BLaER1 treated with 17β-estradiol and CSF1 and Interleukin-3, amounts not matched to agents 10 nM and 100 nM (cell line): ENCODE measurements around the gene UTP18.
A peak's percentile ranks its signal among the peaks of the same experiment; 100 is the strongest.
"Not testable (repeated sequence)": the region's sequence is repeated elsewhere in the genome, so short reads cannot be mapped to it uniquely, and the experiment has no call there.

Source experiments
- H3K27ac ChIP-seq, 11 experiments: shearing (Covaris generic); formaldehyde crosslinking; 2 replicates each; pipeline ENCODE4 v1.8.1; 2022
- H3K27me3 ChIP-seq, 11 experiments: shearing (Covaris generic); formaldehyde crosslinking; 2 replicates each; pipeline ENCODE4 v1.8.1; 2022
- H3K36me3 ChIP-seq, 11 experiments: shearing (Covaris generic); formaldehyde crosslinking; 2 replicates each; pipeline ENCODE4 v1.8.1; 2022
- H3K4me1 ChIP-seq, 10 experiments: shearing (Covaris generic); formaldehyde crosslinking; 2 replicates each; pipeline ENCODE4 v1.8.1; 2022
- H3K4me2 ChIP-seq, 11 experiments: shearing (Covaris generic); formaldehyde crosslinking; 2 replicates each; pipeline ENCODE4 v1.8.1; 2022
- H3K4me3 ChIP-seq, 10 experiments: shearing (Covaris generic); formaldehyde crosslinking; 2 replicates each; pipeline ENCODE4 v1.8.1; 2022
- H3K9ac ChIP-seq, 11 experiments: shearing (Covaris generic); formaldehyde crosslinking; 2 replicates each; pipeline ENCODE4 v1.8.1; 2022
- H3K9me3 ChIP-seq, 11 experiments: shearing (Covaris generic); formaldehyde crosslinking; replicated peaks in 1 of 11; 2 replicates each; pipeline ENCODE4 v1.8.1; 2022
- H4K20me1 ChIP-seq, 11 experiments: shearing (Covaris generic); formaldehyde crosslinking; 2 replicates each; pipeline ENCODE4 v1.8.1; 2022
- Cebpa-rat ChIP-seq, 11 experiments: shearing (Covaris generic); IDR thresholded peaks; 2 replicates each; pipeline ENCODE4 v1.8.1; 2022

The UTP18 gene

DNA sequence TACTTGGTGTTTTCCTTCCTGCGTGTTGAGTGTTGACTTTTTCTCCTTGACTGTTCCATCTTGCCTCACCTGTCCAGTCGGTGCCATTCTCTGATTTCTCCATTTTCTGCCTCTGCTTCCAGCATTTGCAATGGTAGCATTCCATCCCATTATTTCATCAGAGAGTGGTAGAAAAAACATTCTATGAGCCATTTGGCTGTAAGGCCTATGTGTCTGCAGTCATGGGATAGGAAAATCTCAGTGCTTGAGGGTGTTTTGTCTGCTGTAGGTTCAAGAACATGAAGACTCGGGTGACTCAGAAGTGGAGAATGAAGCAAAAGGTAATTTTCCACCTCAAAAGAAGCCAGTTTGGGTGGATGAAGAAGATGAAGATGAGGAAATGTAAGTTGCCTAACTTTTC lies 2.7 kb downstream of the UTP18 start:
- peak overlapping the region; percentile 84 to 97 (median 93) for H3K4me2 ChIP-seq

DNA sequence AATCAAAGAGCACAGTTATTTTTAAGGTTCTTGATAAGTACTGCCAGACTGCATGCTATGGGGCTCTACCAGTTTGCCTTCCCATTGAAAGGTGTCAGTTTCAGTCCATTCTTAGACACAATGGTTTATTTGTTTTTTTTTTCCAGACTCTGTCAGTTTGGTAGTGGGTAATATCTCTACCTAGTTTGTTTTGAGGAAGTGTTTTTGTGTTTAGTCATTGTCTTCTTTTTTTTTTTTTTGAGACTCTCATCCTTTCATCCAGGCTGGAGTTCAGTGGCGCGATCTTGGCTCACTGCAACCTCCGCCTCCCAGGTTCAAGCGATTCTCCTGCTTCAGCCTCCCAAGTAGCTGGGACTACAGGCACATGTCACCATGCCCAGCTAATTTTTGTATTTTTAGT lies 4.1 kb downstream of the UTP18 start:
- Histone ChIP-seq H3K36me3 (peaks cover 68 to 78% (median 73%) of the 10 kb centered on the region in 11 experiments), H3K27ac (peak overlapping the region in 3 of 11 experiments; percentile 17 to 29 (median 20); a peak in 2 of 22 replicates), H3K4me1 (peaks cover 20 to 38% (median 23%) of the 10 kb centered on the region in 10 experiments), H3K4me2 (peak overlapping the region in 4 of 11 experiments; percentile 33 to 94 (median 94); a peak in 7 of 22 replicates), H3K9ac (peak overlapping the region in 1 of 11 experiments; percentile 22; a peak in 1 of 22 replicates), H4K20me1 (peaks cover 37 to 93% (median 86%) of the 10 kb centered on the region in 11 experiments; a peak in 21 of 22 replicates)
- H3K4me3 ChIP-seq, H3K9me3 ChIP-seq, H3K27me3 ChIP-seq: not testable (repeated sequence)

More for the DNA sequence above, 2.7 kb downstream of the UTP18 start:
- Histone ChIP-seq H3K36me3 (peaks cover 53 to 69% (median 61%) of the 10 kb centered on the region in 11 experiments), H3K4me3 (peak overlapping the region in 4 of 10 experiments; percentile 72 to 98 (median 92); a peak in 6 of 20 replicates), H3K27ac (peak overlapping the region in 2 of 11 experiments; percentile 98 to 99; a peak in 4 of 22 replicates), H3K27me3 (no peaks in the 10 kb centered on the region), H3K4me1 (peaks cover 28 to 44% (median 33%) of the 10 kb centered on the region in 10 experiments), H3K9me3 (no peaks in the 10 kb centered on the region), H3K9ac (peak overlapping the region in 3 of 11 experiments; percentile 96 to 98 (median 98); a peak in 3 of 22 replicates), H4K20me1 (peaks cover 39 to 93% (median 85%) of the 10 kb centered on the region in 11 experiments; a peak in 21 of 22 replicates)
- TF ChIP-seq Cebpa-rat (IDR thresholded peaks at IDR 0.05) = no peak

DNA sequence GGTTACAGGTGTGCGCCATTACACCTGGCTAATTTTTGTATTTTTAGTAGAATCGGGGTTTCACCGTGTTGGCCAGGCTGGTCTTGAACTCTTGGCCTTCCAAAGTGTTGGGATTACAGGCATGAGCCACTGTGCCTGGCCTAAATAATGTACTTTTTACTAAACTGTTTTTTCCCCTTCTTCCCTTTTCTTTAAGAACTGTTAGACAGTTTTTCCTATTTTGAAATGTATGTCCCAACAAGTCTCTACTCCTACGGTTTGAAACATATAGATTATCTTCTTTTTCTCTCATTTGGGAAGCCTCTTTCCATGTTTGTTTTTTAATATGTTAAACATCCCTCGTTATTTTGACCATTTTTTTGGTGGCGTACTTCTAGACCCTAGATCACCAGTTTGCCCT lies 9.6 kb downstream of the UTP18 start:
- H3K27ac ChIP-seq = no peak overlapping the region
- H3K36me3 ChIP-seq = peaks cover 99 to 100% (median 100%) of the 10 kb centered on the region in 11 experiments
- H3K27me3 ChIP-seq = no peaks in the 10 kb centered on the region
- H3K9me3 ChIP-seq = no peaks in the 10 kb centered on the region
- no peak overlapping the region for H3K9ac ChIP-seq
- H3K4me1 ChIP-seq = peaks cover 0 to 29% (median 0%) of the 10 kb centered on the region in 10 experiments; a peak in 5 of 20 replicates
- TF ChIP-seq Cebpa-rat (IDR thresholded peaks at IDR 0.05) = no peak
- H3K4me3 ChIP-seq = no peak overlapping the region
- H3K4me2 ChIP-seq = peak overlapping the region in 2 of 11 experiments; percentile 17 to 34; a peak in 2 of 22 replicates
- peaks cover 46 to 100% (median 93%) of the 10 kb centered on the region in 11 experiments; a peak in 20 of 22 replicates for H4K20me1 ChIP-seq

DNA sequence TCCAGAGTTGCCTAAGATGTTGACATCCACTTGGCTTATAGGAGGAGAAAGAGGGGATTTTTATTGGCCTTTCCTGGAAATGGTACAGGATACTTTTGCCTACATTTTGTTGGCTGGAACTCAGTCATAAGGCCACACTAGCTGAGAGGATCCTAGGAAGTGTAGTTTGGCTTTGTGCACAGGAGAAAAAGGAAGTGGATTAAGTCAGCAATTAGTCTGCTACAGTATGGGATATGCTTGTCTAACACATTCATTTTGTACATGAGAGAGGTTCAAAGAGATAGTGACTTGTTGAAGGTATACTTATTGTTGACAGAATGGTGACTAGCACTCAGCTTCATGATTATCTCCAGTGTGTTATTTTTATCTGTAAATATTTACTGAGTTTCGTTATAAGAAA lies 10.3 kb downstream of the UTP18 start:
- H3K4me2 ChIP-seq = peak overlapping the region in 2 of 11 experiments; percentile 13 to 34; a peak in 3 of 22 replicates
- no peaks in the 10 kb centered on the region for H3K9me3 ChIP-seq
- no peak overlapping the region for H3K9ac ChIP-seq
- H3K4me1 ChIP-seq = peaks cover 0 to 27% (median 0%) of the 10 kb centered on the region in 10 experiments; a peak in 5 of 20 replicates
- H3K27me3 ChIP-seq = no peaks in the 10 kb centered on the region
- peaks cover 41 to 100% (median 89%) of the 10 kb centered on the region in 11 experiments; a peak in 20 of 22 replicates for H4K20me1 ChIP-seq
- TF ChIP-seq Cebpa-rat (IDR thresholded peaks at IDR 0.05) = no peak
- H3K36me3 ChIP-seq = peaks cover 99 to 100% (median 100%) of the 10 kb centered on the region in 11 experiments
- H3K4me3 ChIP-seq = no peak overlapping the region
- 0 out of 22 replicates have a peak overlapping the region, but pooled peaks of 1 of the 11 experiments have one; percentile 1 for H3K27ac ChIP-seq

DNA sequence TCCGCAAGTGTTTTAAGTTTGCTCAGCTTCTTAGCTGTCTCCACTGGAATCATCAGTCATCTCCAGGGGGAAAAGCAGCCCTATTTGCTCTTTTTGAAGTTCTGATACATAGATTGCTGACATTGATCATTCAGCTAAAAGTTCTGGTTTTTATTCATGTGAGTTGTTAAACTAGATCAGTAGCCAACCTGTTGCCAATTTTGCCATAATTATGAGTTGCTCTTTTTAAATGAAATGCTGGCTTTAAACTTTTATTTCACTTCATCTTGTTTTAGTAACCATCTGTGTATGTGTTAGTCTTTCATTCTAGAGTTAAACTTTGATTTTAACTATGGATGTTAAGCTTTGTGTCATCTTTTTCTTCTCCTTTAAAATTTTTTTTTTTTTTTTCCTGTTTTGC lies 12.5 kb downstream of the UTP18 start:
- Histone ChIP-seq H3K27ac (no peak overlapping the region), H3K9ac (no peak overlapping the region), H3K4me2 (no peak overlapping the region), H3K4me3 (no peak overlapping the region), H3K27me3 (no peaks in the 10 kb centered on the region), H3K36me3 (peaks cover 99 to 100% (median 100%) of the 10 kb centered on the region in 11 experiments), H4K20me1 (peaks cover 39 to 96% (median 73%) of the 10 kb centered on the region in 11 experiments; a peak in 20 of 22 replicates), H3K9me3 (no peaks in the 10 kb centered on the region), H3K4me1 (peaks cover 0 to 27% (median 0%) of the 10 kb centered on the region in 10 experiments; a peak in 5 of 20 replicates)
- TF ChIP-seq Cebpa-rat (IDR thresholded peaks at IDR 0.05) = no peak

DNA sequence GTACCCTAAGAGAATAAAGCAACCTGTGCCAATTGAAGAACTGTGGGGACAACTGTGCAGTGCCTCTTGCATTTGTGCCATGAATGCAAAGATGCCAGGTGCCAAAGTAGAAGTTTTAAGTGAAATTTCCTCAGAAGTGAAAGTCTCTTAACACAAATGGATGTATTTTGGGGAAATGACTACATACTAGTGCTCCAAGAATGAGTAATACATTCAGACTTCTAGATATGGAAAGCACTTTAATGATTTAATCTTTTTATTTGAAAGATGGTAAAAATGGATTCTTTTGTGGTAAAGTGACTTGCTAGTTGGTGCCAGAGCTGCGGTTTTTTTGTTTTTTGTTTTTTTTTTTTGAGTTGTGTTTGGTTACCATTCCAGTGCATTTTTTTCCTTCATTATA lies 15.0 kb downstream of the UTP18 start:
- Histone ChIP-seq H3K9me3 (no peaks in the 10 kb centered on the region), H3K9ac (no peak overlapping the region), H3K4me3 (no peak overlapping the region), H3K27ac (no peak overlapping the region), H4K20me1 (peaks cover 28 to 93% (median 62%) of the 10 kb centered on the region in 11 experiments; a peak in 20 of 22 replicates), H3K27me3 (no peaks in the 10 kb centered on the region), H3K4me1 (peaks cover 0 to 17% (median 0%) of the 10 kb centered on the region in 10 experiments; a peak in 5 of 20 replicates), H3K36me3 (peaks cover 99 to 100% (median 100%) of the 10 kb centered on the region in 11 experiments), H3K4me2 (no peak overlapping the region)
- no peak for TF ChIP-seq Cebpa-rat (IDR thresholded peaks at IDR 0.05)

DNA sequence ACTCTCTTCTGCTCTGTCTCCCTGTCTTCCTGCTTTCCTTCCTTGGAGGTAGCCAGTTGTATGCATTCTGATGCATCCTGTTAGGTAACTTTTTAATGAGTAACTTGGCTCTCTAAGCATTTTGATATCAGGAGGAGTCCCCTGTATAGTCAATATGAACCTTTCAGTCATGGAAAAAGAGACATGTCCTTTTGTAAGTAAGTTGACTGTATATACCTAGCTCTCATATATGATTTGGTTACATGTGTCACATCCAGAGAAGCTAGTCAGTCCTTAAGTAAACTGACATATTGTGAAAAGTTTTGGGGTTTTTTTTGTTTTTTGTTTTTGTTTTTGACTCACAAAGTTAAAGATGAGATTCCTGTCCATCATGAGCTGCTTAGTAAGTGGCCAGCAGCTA lies 18.8 kb downstream of the UTP18 start:
- Histone ChIP-seq H3K36me3 (peaks cover 88 to 100% (median 98%) of the 10 kb centered on the region in 11 experiments), H3K9ac (no peak overlapping the region), H3K4me3 (no peak overlapping the region), H3K4me2 (no peak overlapping the region), H4K20me1 (peaks cover 5 to 85% (median 33%) of the 10 kb centered on the region in 11 experiments; a peak in 16 of 22 replicates), H3K27ac (no peak overlapping the region), H3K27me3 (no peaks in the 10 kb centered on the region), H3K4me1 (peaks cover 0 to 24% (median 13%) of the 10 kb centered on the region in 10 experiments; a peak in 16 of 20 replicates), H3K9me3 (no peaks in the 10 kb centered on the region)
- no peak for TF ChIP-seq Cebpa-rat (IDR thresholded peaks at IDR 0.05)

DNA sequence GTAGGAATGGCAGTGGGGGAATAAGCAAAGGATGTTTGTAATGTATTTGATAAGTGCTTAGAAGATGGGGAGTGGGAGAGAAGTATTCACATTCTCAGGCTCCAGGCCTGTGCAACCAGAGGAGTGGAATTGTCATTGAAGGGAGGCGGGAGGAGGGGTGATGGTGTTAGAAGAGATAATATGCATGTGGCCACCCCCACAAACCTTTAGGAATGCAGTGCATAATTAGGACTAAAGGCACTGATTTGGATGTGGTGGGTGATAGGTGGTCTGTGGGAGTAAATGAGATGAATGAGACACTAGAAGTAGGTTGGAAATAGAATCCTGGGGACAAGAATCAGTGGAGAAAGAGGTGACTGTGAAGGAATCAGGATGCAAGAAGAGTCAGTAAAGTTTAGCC lies 27.1 kb downstream of the UTP18 start:
- Histone ChIP-seq H3K4me1 (peaks cover 0 to 5% (median under 1%) of the 10 kb centered on the region in 10 experiments; a peak in 8 of 20 replicates), H3K36me3 (peaks cover 94 to 99% (median 98%) of the 10 kb centered on the region in 11 experiments), H3K4me2 (no peak overlapping the region), H3K9ac (no peak overlapping the region), H4K20me1 (peaks cover 0 to 61% (median 21%) of the 10 kb centered on the region in 11 experiments; a peak in 12 of 22 replicates), H3K27me3 (no peaks in the 10 kb centered on the region), H3K27ac (no peak overlapping the region), H3K4me3 (no peak overlapping the region), H3K9me3 (0 out of 22 replicates have a peak, but pooled peaks cover 0 to 3% (median 0%) of the 10 kb centered on the region in 11 experiments)
- no peak for TF ChIP-seq Cebpa-rat (IDR thresholded peaks at IDR 0.05)

DNA sequence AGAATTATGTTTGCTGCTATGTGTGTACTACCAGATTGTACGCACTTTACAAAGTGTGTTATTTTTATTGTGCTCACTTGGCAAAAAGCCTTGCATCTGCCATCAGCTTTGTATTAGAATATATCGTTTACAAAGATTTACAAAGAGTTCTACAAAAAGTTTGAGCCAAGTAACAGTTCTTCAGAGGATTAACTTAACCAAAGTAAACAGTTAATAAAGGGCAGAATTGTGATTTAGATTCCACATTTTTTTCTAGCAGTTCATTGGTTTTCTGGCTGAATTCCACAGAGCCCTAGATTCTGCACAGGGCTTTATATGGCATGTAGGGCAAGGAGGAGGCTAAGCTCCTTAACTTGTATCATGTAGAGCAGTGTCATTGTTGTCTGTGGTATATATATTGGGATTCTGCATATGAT lies 29.4 kb downstream of the UTP18 start:
- Histone ChIP-seq H3K9me3 (peaks cover 0 to 21% (median 14%) of the 10 kb centered on the region in 11 experiments; a peak in 14 of 22 replicates), H4K20me1 (peaks cover 0 to 46% (median 16%) of the 10 kb centered on the region in 11 experiments; a peak in 12 of 22 replicates), H3K9ac (no peak overlapping the region), H3K27me3 (no peaks in the 10 kb centered on the region), H3K36me3 (peaks cover 95 to 98% (median 97%) of the 10 kb centered on the region in 11 experiments), H3K4me1 (no peaks in the 10 kb centered on the region), H3K27ac (no peak overlapping the region), H3K4me2 (no peak overlapping the region), H3K4me3 (no peak overlapping the region)
- TF ChIP-seq Cebpa-rat (IDR thresholded peaks at IDR 0.05) = no peak

DNA sequence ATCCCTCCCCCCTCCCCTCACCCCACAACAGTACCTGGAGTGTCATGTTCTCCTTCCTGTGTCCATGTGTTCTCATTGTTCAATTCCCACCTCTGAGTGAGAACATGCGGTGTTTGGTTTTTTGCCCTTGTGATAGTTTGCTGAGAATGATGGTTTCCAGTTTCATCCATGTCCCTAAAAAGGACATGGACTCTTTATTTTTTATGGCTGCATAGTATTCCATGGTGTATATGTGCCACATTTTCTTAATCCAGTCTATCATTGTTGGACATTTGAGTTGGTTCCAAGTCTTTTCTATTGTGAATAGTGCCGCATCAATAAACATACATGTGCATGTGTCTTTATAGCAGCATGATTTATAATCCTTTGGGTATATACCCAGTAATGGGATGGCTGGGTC lies 34.0 kb downstream of the UTP18 start:
- not testable (repeated sequence) for H3K9ac ChIP-seq, H3K4me2 ChIP-seq
- H3K36me3 ChIP-seq = peaks cover 79 to 88% (median 85%) of the 10 kb centered on the region in 11 experiments

More for the DNA sequence above, 34.0 kb downstream of the UTP18 start:
- not testable (repeated sequence) for H3K27me3 ChIP-seq, H3K4me3 ChIP-seq, H3K27ac ChIP-seq, H3K4me1 ChIP-seq
- peaks cover 0 to 47% (median 17%) of the 10 kb centered on the region in 11 experiments; a peak in 12 of 22 replicates for H4K20me1 ChIP-seq
- peaks cover 0 to 21% (median 14%) of the 10 kb centered on the region in 11 experiments; a peak in 14 of 22 replicates for H3K9me3 ChIP-seq
